HG03520 (cell line): Measurements from ENCODE around the gene TRIM33.
"Not testable (repeated sequence)": the region's sequence is repeated elsewhere in the genome, so short reads cannot be mapped to it uniquely, and the experiment has no call there.

Source experiments
- ATAC-seq: cut with Tn5 transposase; IDR thresholded peaks from one replicate; pipeline ENCODE4 v1.9.1; 2021; ENCODE audit warnings: mild to moderate bottlenecking, moderate library complexity; ENCODE audit not compliant: unreplicated experiment

Gene TRIM33

DNA sequence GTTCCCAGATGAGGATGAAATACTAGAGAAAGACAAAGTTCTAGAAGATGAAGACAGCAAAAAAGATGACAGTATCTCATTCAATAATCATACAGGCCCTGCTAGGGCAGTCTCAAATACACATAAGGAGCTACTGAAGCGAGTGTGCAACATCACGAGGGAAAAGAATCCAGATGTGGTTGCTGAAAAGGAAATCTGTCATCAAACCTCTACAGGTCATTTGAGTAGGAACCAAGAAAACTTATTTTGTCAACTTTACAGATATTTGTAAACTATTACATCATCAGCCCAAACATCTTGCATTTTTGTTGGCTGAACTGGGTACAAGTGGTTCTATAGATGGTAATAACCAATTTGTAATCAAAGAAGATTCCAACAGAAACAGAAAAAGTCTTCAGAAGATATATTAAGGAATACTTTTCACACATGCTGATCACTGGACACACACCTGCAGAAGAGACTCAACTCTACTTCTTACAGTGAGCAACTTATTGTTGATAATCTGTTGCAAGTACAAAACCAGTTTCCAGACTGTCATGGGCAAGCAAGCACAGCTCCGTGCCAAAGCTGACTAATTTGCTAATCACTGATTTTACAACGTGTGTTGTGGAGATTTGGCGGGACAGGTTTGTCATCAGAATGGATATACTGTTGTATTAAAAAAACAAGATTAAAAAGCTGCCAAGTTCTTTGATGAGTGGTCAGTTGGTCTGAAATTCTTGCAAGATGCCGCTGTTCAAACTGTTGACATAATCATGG lies 42.1 kb downstream of the TRIM33 start:
- no peak for ATAC-seq

DNA sequence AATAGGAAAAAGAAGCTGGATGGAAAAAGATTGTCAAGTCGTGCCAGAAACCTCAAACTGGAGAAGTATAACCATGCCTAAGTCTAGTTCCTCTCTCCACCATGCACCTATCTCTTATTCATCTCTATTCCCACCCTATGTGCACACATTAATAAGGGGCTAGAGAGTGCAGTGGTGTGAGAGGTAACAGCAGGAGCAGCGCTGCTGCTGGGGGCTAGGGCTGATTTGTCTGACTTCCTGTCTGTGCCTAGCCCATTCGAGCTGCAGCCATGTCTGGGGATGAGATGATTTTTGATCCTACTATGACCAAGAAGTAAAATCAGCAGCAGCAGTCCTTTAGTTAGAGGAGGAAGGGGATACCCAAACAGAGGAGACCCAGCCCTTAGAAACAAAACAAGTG lies 43.0 kb downstream of the TRIM33 start:
- ATAC-seq, result no peak

DNA sequence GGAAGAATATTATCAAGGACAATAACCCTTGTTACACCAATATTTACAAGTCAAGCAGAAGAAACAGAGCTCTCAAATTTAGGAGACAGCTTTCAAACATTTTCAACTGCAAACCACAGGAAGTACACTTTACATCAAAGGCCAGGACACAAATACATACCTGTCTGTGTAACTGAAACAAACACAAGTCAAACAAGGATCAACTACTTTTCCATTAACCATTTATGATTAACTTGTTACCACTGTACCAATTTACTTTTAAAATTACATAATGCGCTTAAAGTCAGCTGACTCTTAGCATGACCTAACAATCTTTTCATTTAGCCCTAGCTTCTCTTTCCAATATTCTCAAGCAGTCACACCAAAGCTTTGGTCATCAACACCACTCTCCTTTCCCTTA lies 43.5 kb downstream of the TRIM33 start:
- ATAC-seq, result no peak

DNA sequence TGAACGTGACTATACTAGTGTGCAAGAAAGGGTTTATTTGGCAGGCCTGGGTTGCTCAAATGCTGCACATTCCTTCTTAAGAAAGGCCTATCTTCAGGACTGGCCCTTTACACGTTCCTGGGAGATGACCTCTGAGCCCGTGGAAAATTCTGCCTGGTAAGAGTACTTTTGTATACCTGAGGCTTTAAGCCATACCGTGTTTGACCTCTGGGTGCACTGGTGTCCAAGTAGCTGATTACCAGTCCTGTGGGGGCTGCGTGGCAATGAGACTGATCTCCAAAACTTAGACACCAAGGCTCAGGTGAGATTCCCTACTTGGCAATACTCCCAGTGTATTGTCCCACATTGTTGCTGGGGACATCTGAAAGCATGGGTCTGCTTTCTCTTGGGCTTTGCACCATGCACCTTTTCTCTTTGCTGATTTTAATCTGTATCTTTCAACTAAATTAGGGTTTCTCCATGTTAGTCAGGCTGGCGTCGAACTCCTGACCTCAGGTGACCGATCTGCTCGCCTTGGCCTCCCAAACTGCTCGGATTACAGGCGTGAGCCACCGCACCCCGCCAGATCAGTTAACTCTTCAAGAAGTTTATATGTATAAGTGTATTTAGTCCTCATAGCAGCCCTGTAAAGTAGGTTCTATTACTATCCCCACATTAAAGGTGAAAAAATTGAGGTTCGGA lies 44.5 kb downstream of the TRIM33 start:
- no peak for ATAC-seq

DNA sequence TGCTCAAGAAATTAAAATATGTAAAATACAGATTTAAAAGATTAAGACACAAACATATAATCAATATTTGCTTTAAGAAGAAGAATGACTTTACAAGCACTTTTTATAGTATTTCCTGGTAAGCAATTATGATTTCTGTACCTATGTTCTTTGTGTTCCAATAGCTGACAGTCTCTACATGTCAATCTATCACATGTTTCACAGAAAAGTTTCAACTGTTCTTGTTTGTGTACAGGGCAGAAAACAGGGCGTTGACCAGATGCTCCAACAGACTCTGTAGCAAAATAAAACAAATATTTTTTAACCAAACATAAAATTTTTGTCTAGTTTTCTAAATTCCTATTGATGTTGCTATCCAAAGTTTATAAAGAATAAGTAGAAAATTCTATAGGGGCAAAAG lies 48.0 kb downstream of the TRIM33 start:
- no peak for ATAC-seq

DNA sequence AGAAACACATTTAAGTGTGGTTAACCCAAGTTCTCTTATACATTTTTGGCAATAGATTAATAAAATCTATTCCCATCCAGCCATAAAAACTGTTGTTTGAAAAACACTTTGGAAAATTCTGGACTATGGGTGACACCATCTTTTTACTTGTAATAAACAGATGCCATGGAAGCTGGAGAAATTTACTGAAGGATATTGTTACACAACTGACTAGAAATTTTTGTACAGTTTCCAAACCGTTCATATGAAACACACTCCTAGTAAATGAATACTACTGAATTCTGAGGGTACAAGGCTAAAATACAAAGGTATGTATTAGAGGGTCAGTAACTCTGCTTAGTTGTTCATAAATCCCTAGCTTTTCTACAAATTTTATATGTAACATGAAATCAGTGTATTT lies 48.7 kb downstream of the TRIM33 start:
- ATAC-seq, result no peak

DNA sequence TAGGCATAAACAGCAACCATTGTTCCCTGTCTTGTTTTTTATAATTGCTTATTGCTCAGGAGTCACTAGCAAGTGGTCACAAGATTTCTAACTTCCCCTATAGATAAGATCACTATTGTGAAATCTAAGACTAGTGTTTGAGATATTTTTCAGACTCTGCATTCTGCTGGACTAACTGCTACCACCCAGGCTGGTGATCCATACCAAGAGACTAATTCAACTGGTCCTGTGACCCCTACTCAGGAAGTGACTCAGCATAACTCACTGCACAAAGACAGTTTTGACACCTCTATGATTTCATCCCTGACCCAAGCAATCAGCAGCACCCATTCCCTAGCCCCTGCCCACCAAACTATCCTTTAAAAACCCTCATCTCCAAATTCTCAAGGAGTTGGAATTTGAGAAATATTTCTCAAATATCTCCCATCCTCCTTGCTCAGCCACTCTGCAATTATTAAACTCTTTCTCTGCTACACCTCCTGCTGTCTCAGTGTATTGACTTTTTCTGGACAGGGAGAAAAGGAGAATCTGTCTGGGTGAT lies 52.7 kb downstream of the TRIM33 start:
- no peak for ATAC-seq

DNA sequence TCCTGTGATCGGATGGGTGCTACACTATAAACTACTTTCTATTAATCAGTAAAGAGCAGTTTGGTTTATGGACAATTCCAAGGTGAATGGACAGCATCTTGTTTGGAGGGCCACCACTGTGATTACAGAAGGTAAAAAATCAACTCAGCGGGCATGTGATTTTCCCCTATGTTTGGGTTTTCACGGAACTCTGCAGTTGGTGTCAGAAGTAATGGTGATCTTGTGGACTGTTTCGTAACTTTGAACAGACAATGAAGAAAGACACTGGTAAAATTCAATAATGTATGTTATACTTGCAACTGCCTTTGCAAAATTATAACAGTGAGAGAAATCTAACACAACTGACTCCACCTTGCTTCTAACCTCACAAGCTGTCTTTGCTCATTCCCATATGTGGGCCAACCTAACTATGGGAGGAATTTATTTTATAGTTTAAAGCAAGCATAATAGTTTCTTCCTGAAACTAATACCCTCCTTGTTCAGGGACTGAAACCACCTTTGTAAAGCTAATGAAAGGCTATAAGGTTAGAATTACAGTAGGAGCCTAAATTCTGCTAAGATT lies 53.2 kb downstream of the TRIM33 start:
- ATAC-seq, result no peak

DNA sequence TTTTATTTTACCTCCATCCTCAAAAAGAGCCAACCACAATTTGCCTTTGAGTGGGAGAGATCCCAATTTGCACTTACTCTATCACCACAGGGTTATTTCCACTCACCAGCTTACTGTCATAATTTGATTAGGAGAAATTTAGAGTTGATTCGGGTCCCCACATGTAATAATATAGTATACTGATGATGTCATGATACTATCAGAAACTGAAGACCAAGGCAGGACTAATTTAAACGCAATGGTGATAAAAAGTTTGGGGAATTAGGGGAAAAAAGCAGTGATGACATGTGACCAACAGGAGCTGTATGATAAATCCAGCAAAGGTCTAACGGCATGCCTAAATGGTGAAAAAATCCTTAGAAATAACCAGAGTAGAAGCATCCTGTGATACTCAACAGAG lies 54.4 kb downstream of the TRIM33 start:
- ATAC-seq, result no peak

DNA sequence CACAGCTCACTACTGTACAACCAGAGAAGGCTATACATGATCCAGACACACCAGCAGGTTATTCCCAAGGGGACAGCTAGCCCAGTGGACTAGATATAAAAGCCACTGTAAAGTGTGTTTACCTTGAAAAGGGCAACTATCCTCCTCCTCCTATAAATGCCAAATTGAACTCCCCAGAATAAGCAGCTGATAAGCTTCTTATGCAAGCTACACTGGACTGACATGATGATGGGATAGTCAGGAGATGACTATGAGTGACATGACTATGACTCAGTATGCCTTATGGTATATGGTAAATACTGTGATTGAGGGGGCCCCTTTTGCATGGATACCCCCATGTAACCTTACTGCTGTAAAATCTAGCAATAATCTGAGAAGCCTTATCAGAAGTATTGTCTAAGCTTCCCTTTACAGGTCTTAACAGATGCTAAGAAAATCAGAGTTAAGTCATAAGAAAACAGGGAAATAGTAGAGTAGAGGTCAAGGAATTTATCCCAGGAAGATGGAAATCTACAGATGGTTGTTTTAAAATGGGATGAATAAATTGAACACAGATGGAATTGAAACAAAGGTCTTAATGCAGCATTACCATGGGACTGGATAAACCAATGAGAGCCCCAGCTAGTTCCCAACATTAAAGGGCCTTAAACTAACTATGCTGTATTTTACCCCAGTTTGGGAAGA lies 55.8 kb downstream of the TRIM33 start:
- no peak for ATAC-seq

DNA sequence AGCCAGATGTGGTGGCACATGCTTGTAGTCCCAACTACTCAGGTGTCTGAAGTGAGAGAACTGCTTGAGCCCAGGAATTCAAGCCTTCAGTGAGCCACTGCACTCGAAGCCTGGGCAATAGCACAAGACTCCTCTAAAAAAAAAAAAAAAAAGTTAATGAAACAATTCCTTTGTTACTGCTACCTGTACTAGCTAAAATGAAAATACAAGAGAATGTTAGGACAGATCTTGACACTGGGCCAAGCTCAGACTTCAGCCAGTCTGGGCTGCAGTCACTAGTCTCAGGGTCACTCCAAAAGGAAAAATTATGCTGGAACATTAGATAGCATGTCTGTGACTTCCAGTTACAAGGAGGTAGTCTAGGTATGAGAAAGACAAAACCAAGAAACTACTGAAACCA lies 56.5 kb downstream of the TRIM33 start:
- no peak for ATAC-seq

DNA sequence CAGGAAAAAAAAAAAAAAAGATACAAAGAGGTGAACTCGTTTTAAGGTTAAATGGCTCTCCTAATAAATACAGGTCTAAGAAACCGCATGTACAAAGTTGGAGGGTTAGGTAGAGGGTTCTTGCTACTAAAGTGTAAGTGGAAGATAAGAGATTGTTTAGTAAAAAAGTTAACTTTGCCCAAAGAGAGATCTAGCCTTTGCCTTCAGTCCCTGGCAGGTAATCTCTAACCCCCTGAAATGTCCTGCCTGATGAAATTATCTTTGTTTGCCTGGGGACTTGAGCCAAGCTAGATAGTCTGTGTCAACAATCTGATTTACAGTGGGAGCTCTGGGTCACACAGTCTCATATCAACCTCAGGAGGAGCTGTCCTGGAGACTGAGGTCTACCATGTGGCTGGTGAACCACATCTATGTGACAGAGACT lies 57.6 kb downstream of the TRIM33 start:
- ATAC-seq, result no peak

DNA sequence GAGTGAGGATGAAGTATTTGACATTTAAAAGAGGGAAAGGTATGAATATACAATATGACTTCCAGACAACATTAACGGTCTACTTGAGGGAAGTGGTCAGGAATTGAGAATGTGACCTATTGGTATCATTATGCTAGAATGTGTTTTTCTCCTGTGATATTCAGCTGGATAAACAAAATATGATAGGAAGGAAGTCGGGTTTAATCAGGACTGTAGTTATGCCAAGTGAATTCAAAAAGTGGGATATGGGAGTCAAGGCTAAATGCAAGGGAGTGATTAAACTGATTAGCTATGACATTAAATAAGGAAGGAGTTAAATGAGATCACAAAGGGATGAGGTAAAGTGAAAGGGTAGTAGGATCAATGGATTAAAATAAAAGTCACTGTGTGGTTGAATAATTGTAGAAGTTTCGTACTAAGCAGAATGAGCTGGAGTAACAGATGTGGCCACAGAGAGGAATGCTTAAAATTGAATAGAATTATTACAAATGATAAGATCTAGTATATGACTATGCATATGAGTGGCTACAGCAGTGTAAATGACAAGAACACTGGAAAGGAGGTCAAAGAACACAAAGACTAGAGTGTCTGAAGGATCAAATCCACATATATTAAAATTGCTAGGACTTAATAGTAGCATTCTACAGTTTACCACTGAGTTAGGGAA lies 62.5 kb downstream of the TRIM33 start:
- ATAC-seq, result no peak

DNA sequence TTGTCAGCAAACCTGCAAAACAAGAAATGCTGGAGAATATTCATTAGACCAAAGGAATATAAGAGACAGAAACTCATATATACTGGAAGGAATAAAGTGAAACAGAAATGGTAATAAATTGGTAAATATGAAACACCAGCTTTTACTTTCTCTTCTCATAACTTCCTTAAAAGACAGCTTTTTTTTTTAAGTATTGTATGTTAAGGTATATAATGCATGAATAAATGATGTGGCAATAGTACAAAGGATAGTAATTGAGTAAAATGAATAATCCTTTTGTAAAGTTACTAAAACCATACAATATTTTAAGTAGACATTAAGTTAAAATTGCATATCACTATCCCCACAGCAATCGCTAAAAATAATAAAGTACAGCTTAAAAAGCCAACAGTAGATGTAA lies 64.8 kb downstream of the TRIM33 start:
- ATAC-seq, result no peak

DNA sequence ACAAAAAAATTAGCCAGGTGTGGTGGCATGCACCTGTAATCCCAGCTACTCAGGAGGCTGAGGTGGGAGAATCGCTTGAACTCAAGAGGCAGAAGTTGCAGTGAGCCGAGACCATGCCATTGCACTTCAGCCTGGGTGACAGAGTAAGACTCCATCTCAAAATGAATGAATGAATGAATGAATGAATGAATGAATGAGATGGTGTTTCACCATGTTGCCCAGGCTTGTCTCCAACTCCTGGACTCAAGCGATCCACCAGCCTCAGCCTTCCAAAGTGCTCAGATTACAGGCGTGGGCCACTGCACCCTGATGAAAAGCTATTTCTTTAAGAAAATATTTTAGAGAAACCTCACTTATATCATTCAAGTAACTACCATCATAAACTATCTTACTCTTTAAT lies 67.8 kb downstream of the TRIM33 start:
- not testable (repeated sequence) for ATAC-seq

DNA sequence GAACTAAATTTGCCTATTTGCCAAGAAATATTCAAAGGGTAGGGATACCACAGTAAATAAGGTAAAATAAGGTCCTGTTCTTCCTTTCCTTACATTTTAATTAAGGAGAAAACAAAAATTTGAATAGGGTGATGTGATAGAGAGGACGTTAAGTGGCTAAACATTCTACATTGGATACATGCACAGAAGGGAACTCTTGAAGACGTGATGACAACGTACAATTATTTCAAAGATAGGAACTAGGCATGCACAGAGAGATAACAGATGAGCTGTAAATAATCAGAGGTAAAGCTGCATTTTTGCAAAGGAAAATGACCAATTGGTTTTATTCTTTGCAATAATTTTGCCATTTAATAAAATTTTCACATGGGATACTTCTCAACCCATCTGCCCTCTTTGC lies 69.7 kb downstream of the TRIM33 start:
- ATAC-seq, result no peak

DNA sequence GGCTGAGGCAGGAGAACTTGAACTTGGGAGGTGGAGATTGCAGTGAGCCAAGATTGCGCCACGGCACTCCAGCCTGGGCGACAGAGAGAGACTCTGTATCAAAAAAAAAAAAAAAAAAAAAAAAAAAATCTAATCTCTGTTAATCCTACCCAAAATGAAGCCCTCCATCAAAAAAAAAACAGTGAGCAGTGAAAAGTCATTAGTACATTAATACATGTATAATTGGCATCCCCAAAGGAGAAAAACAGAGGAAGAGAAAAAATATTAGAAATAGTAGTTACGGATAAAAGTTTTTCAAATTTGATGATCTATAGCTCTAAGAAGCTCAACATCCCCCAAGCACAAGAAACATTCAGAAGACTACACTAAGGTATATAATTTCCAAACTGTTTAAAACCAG lies 71.6 kb downstream of the TRIM33 start:
- ATAC-seq, result no peak

DNA sequence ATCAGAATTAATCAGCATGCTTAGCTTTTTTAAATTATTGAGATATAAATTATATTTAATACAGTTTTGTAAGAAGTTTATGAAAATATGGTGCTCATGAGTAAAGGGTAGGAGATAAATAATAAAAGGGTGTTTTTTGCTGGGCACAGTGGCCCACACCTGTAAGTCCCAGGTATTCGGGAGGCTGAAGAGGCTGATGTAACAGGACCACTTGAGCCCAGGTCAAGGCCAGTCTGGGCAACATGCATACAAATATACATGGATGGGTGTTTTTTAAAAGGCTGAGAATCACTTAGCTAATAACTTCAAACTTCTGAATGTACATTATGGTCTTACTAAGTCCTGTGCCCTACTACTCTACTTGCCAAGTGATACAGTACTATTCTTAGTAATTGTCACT lies 73.2 kb downstream of the TRIM33 start:
- ATAC-seq, result no peak

DNA sequence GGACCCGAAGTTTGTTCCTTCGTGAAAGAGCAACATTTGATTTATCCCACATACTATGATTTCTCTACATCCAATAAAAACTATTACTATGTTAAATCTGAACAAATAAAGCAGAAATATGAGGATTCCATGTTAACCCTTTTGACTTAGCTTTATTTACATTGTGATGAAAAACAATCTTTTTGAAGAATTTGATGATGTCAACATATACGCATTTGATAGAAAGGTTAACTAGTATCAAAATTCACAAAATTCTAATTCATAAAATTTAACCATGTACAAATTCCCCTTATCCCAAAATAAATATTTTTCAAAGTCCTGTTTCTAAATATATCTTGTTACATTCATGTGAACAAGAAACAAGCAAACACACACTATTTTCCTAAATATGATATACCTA lies 74.2 kb downstream of the TRIM33 start:
- ATAC-seq, result no peak

DNA sequence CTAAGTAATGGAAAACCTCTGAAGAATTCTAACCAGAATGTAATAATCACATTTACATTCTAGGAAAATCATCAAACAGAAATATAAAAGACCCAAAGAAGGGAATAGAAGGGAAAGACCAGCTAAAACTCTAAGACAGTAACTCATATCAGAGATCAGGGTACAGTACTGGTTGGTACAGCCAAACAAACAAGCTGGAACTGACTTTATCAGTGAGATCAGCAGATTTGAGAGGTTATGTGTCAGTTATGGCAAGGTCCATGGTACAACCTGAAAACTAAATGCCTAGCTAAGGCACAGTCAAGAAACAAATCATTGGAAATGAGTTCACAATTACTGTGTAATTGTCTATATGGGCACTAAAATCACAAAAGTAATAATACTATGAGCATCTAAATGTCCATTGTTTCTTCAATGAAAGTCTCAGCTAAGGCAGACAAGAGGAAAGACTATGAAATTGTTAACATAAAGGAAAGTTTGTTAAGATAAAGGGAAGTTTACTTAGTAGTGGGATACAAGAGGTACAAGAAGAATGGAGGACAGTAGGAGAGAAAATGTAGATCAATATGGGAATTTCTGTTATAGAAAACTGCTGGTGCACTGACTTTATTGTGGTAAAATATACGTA lies 75.8 kb downstream of the TRIM33 start:
- no peak for ATAC-seq

DNA sequence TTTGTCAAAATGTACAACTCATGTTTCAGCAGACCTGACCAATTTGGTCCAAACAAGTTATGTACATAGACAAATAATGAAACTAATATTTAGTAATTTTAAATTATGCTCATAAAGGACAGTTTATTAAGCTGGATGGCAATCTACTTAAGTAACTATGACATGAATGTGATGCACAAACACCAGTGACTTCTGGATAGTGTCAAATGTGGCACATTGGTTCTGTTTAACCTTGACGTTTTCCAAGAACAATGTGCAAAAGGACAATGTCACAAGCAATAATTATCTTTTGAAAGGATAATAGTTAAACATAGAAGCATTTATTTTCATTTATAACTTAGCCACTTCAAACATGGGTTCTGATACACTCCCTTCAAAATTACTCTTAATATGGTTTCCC lies 80.0 kb downstream of the TRIM33 start:
- ATAC-seq, result no peak
